ENCODE data around the gene CNTNAP2.

- TF ChIP-seq CTCF (IDR thresholded peaks at IDR 0.05) = no peak
- no peak for TF ChIP-seq POLR2A (IDR thresholded peaks at IDR 0.05)
Observed at GRCh38 chr7:146892151-146892550, 775.5 kb downstream of the CNTNAP2 start.

Measured in testis (tissue), 2 donors.